ENCODE data around the gene PLA2G4B.
A peak's percentile ranks its signal among the peaks of the same experiment; 100 is the strongest.

PLA2G4B gene

GRCh38 chr15:41851167-41851523, 12.5 kb downstream of the PLA2G4B start:
- no peak for DNase-seq (ENCODE audit: low spot score)

GRCh38 chr15:41851755-41852370, 13.2 kb downstream of the PLA2G4B start:
- DNase-seq (ENCODE audit: low spot score) = no peak

- DNase-seq (ENCODE audit: low spot score) = no peak
Observed at GRCh38 chr15:41852736-41853590, 14.3 kb downstream of the PLA2G4B start.

- no peak for DNase-seq (ENCODE audit: low spot score)
Observed at GRCh38 chr15:41853831-41854230, 15.2 kb downstream of the PLA2G4B start.

GRCh38 chr15:41854443-41854842, 15.8 kb downstream of the PLA2G4B start:
- no peak for DNase-seq (ENCODE audit: low spot score)

GRCh38 chr15:41855261-41855961, 16.8 kb downstream of the PLA2G4B start:
- DNase-seq (ENCODE audit: low spot score) = no peak

GRCh38 chr15:41856262-41856661, 17.6 kb downstream of the PLA2G4B start:
- DNase-seq (ENCODE audit: low spot score) = no peak

GRCh38 chr15:41856716-41857115, 18.1 kb downstream of the PLA2G4B start:
- no peak for DNase-seq (ENCODE audit: low spot score)

- DNase-seq (ENCODE audit: low spot score) = no peak
Observed at GRCh38 chr15:41857316-41857715, 18.7 kb downstream of the PLA2G4B start.

GRCh38 chr15:41858756-41859155, 20.1 kb downstream of the PLA2G4B start:
- DNase-seq (ENCODE audit: low spot score) = no peak

GRCh38 chr15:41860049-41860828, 21.6 kb downstream of the PLA2G4B start:
- no peak for DNase-seq (ENCODE audit: low spot score)

- no peak for DNase-seq (ENCODE audit: low spot score)
Observed at GRCh38 chr15:41861736-41862356, 23.2 kb downstream of the PLA2G4B start.

- DNase-seq (ENCODE audit: low spot score) = no peak
Observed at GRCh38 chr15:41862515-41863116, 24.0 kb downstream of the PLA2G4B start.

- DNase-seq (ENCODE audit: low spot score) = no peak
Observed at GRCh38 chr15:41865490-41866055, 26.9 kb downstream of the PLA2G4B start.

GRCh38 chr15:41866263-41866703, 27.6 kb downstream of the PLA2G4B start:
- DNase-seq (ENCODE audit: low spot score) = no peak

GRCh38 chr15:41866872-41867579, 28.4 kb downstream of the PLA2G4B start:
- DNase-seq (ENCODE audit: low spot score) = no peak

GRCh38 chr15:41868321-41868720, 29.7 kb downstream of the PLA2G4B start:
- no peak for DNase-seq (ENCODE audit: low spot score)

GRCh38 chr15:41869770-41870688, 31.4 kb downstream of the PLA2G4B start:
- no peak for DNase-seq (ENCODE audit: low spot score)

- DNase-seq (ENCODE audit: low spot score) = peak; percentile 74
Observed at GRCh38 chr15:41870689-41871081, 32.0 kb downstream of the PLA2G4B start.

Data from CD4-positive, alpha-beta T cell treated with Interleukin-2 at 100 ng/mL for 4 hours (primary cell).